MCF 10A (cell line): ENCODE results near the gene NR4A1. TPM values are rescaled to one million over a fixed set of nuclear protein-coding genes. Genes with fewer than 3 reads are reported as not detected.
A peak's percentile ranks its signal among the peaks of the same experiment; 100 is the strongest.

ENCODE experiments used
- BruUV-seq: library from RNA; stranded (reverse); fragments of 400-500 nt; replicated peaks from 2 replicates; lab custom pipeline; 2021; lab: Mats Ljungman, UMichigan
- CTCF ChIA-PET: fragments of 300-600 bp; sonication (Branson Sonifier 250); formaldehyde crosslinking; extraction: SDS; loops from one replicate; lab custom pipeline; 2021; ENCODE audit warnings: antibody characterized with exemption, inconsistent platforms; lab: Yijun Ruan, JAX
- POLR2A ChIA-PET: fragments of 300-600, 350-650 bp; sonication (Branson Sonifier 250); formaldehyde crosslinking; extraction: SDS; loops from one replicate; lab custom pipeline; 2020; ENCODE audit warnings: antibody characterized with exemption, inconsistent platforms; lab: Yijun Ruan, JAX
- DNase-seq: peaks from one replicate; pipeline ENCODE4 v3.0.0-alpha.2; 2018; ENCODE audit not compliant: unreplicated experiment
- H3K27ac Mint-ChIP-seq: one replicate; pipeline ENCODE4 v1.8.0; 2022; ENCODE audit warnings: mild to moderate bottlenecking, low read depth, mixed read lengths; ENCODE audit not compliant: unreplicated experiment
- H3K27me3 Mint-ChIP-seq: one replicate; pipeline ENCODE4 v1.8.0; 2022; ENCODE audit warnings: mixed read lengths; ENCODE audit not compliant: insufficient read depth, unreplicated experiment
- H3K36me3 Mint-ChIP-seq: one replicate; pipeline ENCODE4 v1.8.0; 2022; ENCODE audit warnings: mild to moderate bottlenecking, moderate library complexity, mixed read lengths; ENCODE audit not compliant: insufficient read depth, unreplicated experiment
- H3K4me1 Mint-ChIP-seq: one replicate; pipeline ENCODE4 v1.8.0; 2022; ENCODE audit warnings: mixed read lengths; ENCODE audit not compliant: insufficient read depth, unreplicated experiment
- H3K4me3 Mint-ChIP-seq: one replicate; pipeline ENCODE4 v1.8.0; 2022; ENCODE audit warnings: mild to moderate bottlenecking, moderate library complexity, mixed read lengths; ENCODE audit not compliant: unreplicated experiment
- H3K9me3 Mint-ChIP-seq: one replicate; pipeline ENCODE4 v1.8.0; 2022; ENCODE audit warnings: mixed read lengths; ENCODE audit not compliant: unreplicated experiment
- intact Hi-C: fragments of 100-400 bp; cut with micrococcal nuclease; formaldehyde crosslinking; loops from 2 replicates; pipeline ENCODE4 v1.14.1; 2022
- total RNA-seq: library from RNA; stranded (reverse); gene quantifications from 2 replicates; pipeline ENCODE4 v1.2.3, GENCODE V29; 2022
- TF ChIP-seq, protein P1 (sequence below): fragments of 200-600 bp; IDR thresholded peaks from one replicate; pipeline ENCODE4 v1.8.0; 2022; ENCODE audit warnings: antibody characterized with exemption, mild to moderate bottlenecking; ENCODE audit not compliant: unreplicated experiment

NR4A1 gene
- total RNA-seq, 1 experiment from 2014 or later: 2.9 TPM

DNA sequence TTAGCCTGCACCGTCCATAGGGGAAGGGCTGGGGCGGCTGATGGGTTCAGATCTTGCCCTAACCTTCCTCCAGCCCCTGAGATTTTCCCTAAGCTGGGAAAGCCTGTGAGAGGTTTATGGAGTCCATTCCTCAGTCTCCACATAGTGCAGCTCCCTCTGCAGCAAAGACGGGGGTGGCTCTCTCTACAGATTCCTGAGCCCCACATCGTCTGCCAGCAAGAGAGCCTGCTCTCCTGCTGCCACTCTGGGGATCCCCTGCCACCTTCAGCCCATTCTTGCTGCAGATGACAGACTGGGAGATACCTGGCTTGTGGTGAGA, 31.4 kb downstream of the NR4A1 start:
- Mint-ChIP-seq H3K27ac (no peak overlapping the region), H3K27me3 (peaks cover 23% of the 10 kb centered on the region), H3K36me3 (peaks cover 8% of the 10 kb centered on the region), H3K9me3 (no peaks in the 10 kb centered on the region), H3K4me3 (no peak overlapping the region), H3K4me1 (peaks cover 14% of the 10 kb centered on the region)
- DNase-seq: no peak
- BruUV-seq: no TSS peak
- ChIA-PET CTCF (interaction anchor here (0.6 to 32.1 kb wide), 21 partner anchors 9 to 1020 kb away, joined by 3 to 560 read pairs (median 4); partner anchors contain the start of gene ATG101), POLR2A (interaction anchor here (0.8 to 1.4 kb wide), 2 partner anchors 12 to 60 kb away, joined by 4 to 6 read pairs; no protein-coding TSS in a partner anchor)
- intact Hi-C loops: no loop called here
- TF ChIP-seq, protein P1, sequence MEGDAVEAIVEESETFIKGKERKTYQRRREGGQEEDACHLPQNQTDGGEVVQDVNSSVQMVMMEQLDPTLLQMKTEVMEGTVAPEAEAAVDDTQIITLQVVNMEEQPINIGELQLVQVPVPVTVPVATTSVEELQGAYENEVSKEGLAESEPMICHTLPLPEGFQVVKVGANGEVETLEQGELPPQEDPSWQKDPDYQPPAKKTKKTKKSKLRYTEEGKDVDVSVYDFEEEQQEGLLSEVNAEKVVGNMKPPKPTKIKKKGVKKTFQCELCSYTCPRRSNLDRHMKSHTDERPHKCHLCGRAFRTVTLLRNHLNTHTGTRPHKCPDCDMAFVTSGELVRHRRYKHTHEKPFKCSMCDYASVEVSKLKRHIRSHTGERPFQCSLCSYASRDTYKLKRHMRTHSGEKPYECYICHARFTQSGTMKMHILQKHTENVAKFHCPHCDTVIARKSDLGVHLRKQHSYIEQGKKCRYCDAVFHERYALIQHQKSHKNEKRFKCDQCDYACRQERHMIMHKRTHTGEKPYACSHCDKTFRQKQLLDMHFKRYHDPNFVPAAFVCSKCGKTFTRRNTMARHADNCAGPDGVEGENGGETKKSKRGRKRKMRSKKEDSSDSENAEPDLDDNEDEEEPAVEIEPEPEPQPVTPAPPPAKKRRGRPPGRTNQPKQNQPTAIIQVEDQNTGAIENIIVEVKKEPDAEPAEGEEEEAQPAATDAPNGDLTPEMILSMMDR: no peak

DNA sequence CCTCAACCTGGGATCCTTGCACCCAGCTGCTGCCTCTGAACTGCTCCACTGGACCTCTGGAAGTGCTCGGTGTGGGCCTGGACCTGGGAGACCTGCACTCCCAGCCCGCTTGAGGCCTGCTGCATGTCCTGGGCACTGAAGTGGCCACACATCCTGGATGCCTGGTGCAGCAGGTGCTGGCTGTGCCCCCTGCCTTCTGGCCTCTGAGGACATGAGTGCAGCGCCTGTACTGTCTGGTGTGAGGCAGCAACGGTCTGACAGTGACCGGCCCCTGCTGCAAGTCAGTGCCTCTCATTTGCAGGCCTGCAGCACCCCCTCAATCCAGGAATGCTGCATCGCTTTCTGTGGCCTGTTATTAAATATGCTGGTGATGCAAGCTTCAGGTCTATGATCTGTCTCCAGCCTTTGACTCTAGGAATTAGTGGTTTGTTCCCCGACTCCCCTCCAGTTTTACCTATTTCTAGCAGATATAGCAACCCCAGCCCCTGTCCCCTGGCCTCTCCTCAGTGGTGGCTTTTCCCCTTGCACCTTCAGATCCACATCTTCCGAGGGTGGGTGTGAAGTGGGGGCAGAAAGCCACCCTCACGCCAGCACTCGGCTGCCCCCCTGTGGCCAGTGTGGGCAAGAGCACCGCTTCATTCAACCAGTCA, 31.9 kb downstream of the NR4A1 start:
- H3K36me3 Mint-ChIP-seq: peaks cover 3% of the 10 kb centered on the region
- no peak overlapping the region for H3K27ac Mint-ChIP-seq
- ChIA-PET POLR2A (interaction anchor here (1.4 kb wide), 1 partner anchor 12 kb away, joined by 6 read pairs; no protein-coding TSS in a partner anchor), CTCF (interaction anchor here (0.6 to 32.1 kb wide), 15 partner anchors 11 to 1019 kb away, joined by 3 to 560 read pairs (median 6); partner anchors contain the start of gene ATG101)
- no TSS peak for BruUV-seq
- H3K27me3 Mint-ChIP-seq: peaks cover 28% of the 10 kb centered on the region
- intact Hi-C loops: loop anchor here (1.0 kb wide), 1 partner anchor 58 kb away; no protein-coding TSS in a partner anchor
- no peak overlapping the region for H3K4me3 Mint-ChIP-seq
- DNase-seq: peak; percentile 54
- TF ChIP-seq, protein P1: peak; percentile 95
- peaks cover 14% of the 10 kb centered on the region for H3K4me1 Mint-ChIP-seq
- H3K9me3 Mint-ChIP-seq: no peaks in the 10 kb centered on the region

DNA sequence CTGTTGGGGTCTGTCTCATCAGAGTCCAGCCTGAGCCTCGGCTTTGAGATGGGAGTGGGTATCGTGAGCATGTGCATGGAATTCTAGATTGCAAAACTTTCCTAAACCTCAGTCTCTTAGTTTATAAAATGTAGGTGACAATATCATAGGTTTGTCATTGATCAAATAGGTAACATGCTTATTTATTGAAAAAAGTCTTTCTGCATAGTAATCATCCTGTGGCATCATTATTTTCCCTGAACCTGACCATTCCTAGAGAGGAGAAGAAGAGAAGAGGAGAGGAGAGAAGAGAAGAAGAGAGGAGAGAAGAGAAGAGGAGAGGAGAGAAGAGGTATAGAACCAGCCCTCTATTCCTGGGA, 32.4 kb downstream of the NR4A1 start:
- Mint-ChIP-seq H3K9me3 (no peaks in the 10 kb centered on the region), H3K27me3 (peaks cover 33% of the 10 kb centered on the region), H3K4me3 (no peak overlapping the region), H3K4me1 (peaks cover 14% of the 10 kb centered on the region), H3K36me3 (no peaks in the 10 kb centered on the region), H3K27ac (no peak overlapping the region)
- intact Hi-C loops: loop anchor here (1.0 kb wide), 1 partner anchor 58 kb away; no protein-coding TSS in a partner anchor
- no peak for DNase-seq
- ChIA-PET POLR2A (interaction anchor here (1.4 kb wide), 1 partner anchor 13 kb away, joined by 6 read pairs; no protein-coding TSS in a partner anchor), CTCF (interaction anchor here (1.0 to 32.1 kb wide), 8 partner anchors 12 to 79 kb away, joined by 4 to 560 read pairs (median 9); partner anchors contain the start of gene ATG101)
- TF ChIP-seq, protein P1: no peak
- BruUV-seq: no TSS peak

DNA sequence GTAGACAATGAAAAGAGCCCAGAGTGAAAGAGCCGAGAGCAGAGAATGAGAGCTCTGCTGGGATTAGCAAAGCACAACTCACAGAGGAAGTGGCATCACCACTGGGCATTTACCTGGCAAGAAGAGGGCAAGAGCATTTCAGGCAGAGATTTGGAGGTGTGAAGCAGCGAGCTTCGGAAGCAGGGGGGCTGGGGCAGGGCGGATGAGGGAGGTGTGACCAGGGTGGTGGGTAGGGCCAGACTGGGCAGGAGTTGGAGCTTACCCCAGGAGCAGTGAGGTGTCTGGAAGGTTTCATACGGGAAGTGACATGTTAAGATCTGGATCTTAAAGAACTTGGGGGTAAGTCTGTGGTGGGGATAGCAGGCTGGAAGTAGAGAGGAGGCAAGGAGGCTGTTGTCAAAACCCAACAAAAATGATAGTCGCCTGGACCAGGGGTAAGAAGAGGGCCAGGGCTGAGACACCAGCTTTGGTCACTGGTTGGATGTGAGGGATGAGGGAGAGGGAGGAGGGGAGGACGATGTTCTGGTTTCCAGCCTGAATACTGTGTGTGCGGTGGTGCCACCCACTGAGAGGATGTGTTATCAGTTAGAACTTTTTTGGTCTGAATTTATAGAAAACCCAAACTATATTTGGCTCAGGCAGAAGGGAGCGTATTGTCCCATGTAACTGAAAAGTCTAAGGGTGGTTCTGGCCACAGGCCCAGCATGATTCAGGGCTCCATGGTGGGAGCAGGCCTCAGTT, 33.4 kb downstream of the NR4A1 start:
- H3K9me3 Mint-ChIP-seq: no peaks in the 10 kb centered on the region
- CTCF ChIA-PET: interaction anchor here (0.5 to 32.1 kb wide), 18 partner anchors 9 to 1303 kb away, joined by 3 to 560 read pairs (median 4); no protein-coding TSS in a partner anchor
- POLR2A ChIA-PET: no interaction called here

More for the DNA sequence above, 33.4 kb downstream of the NR4A1 start:
- H3K36me3 Mint-ChIP-seq: no peaks in the 10 kb centered on the region
- intact Hi-C loops: no loop called here
- no peak overlapping the region for H3K4me3 Mint-ChIP-seq
- DNase-seq: no peak
- H3K27me3 Mint-ChIP-seq: peaks cover 43% of the 10 kb centered on the region
- peaks cover 14% of the 10 kb centered on the region for H3K4me1 Mint-ChIP-seq
- no TSS peak for BruUV-seq
- TF ChIP-seq, protein P1: no peak
- H3K27ac Mint-ChIP-seq: no peak overlapping the region
